Activated CD4-positive, alpha-beta memory T cell treated with anti-CD3 and anti-CD28 coated beads, Interleukin-2, amount 10 ng/mL, durations not matched to agents 7 days and 5 days (primary cell): ENCODE results near the gene ARHGAP4. TPM values are rescaled to one million over a fixed set of nuclear protein-coding genes. Genes with fewer than 3 reads are reported as not detected.

ENCODE experiments used
- CTCF ChIA-PET: fragments of 350-600 bp; sonication (Branson Sonifier 250); formaldehyde crosslinking; loops from one replicate; lab custom pipeline; 2021; ENCODE audit warnings: antibody characterized with exemption, inconsistent platforms; lab: Charles Lee
- POLR2A ChIA-PET: fragments of 350-600 bp; sonication (Branson Sonifier 250); formaldehyde crosslinking; loops from one replicate; lab custom pipeline; 2021; ENCODE audit warnings: antibody characterized with exemption; lab: Charles Lee
- DNase-seq: peaks from one replicate; pipeline ENCODE4 v3.0.0-alpha.2; 2020
- H3K27ac Mint-ChIP-seq: one replicate; pipeline ENCODE4 v1.8.0; 2021; ENCODE audit warnings: mild to moderate bottlenecking, mixed read lengths
- H3K27me3 Mint-ChIP-seq: one replicate; pipeline ENCODE4 v1.8.0; 2021; ENCODE audit warnings: mixed read lengths
- H3K36me3 Mint-ChIP-seq: one replicate; pipeline ENCODE4 v1.8.0; 2021; ENCODE audit warnings: low read depth, mixed read lengths
- H3K4me1 Mint-ChIP-seq: one replicate; pipeline ENCODE4 v1.8.0; 2021; ENCODE audit warnings: mixed read lengths
- H3K4me3 Mint-ChIP-seq: one replicate; pipeline ENCODE4 v1.8.0; 2021; ENCODE audit warnings: mild to moderate bottlenecking, mixed read lengths
- H3K9me3 Mint-ChIP-seq: one replicate; pipeline ENCODE4 v1.8.0; 2021; ENCODE audit warnings: mixed read lengths
- total RNA-seq, 2 experiments: library from RNA; stranded (reverse); gene quantifications; one replicate each; pipeline ENCODE4 v1.2.3, GENCODE V29; 2021

ARHGAP4 gene
- total RNA-seq, 2 experiments from 2014 or later, result 262 to 267 TPM

DNA sequence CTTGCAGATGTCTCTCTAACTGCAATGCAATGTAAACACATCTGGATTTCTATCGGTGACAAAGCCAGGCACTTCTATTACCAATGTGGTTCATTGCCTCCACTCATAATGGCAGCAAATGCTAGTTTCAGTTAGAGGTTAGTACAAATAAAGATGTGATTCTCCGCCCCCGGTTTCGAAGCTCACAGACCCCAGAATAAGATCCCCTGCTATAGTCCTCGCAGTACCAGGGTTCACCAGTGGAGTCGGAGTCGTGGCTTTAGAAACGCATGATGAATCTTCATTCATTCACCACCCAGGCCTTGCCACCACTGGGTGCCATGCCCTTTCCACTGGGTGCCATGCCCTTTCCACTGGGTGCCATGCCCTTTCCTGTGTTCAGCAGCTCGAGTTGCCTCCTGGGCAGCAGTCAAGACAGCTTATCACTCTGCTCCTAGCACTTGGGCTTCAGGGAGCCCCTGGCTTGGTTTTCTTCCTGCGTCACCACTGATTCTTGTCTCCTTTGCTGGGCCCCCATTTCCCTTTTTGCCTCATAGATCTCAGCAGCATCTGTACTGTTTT lies 12.2 kb upstream of the ARHGAP4 start:
- H3K27ac Mint-ChIP-seq, result no peak overlapping the region
- peaks cover 16% of the 10 kb centered on the region for H3K4me1 Mint-ChIP-seq
- no peak overlapping the region for H3K4me3 Mint-ChIP-seq
- H3K9me3 Mint-ChIP-seq, result no peaks in the 10 kb centered on the region
- no peaks in the 10 kb centered on the region for H3K27me3 Mint-ChIP-seq
- H3K36me3 Mint-ChIP-seq, result peaks cover 3% of the 10 kb centered on the region
- ChIA-PET POLR2A (interaction anchor here (3.1 kb wide), 1 partner anchor 11 kb away, joined by 24 read pairs; the partner anchor contains the start of gene ARHGAP4), CTCF (interaction anchor here (1.8 to 3.1 kb wide), 2 partner anchors 9 to 14 kb away, joined by 5 to 10 read pairs; no protein-coding TSS in a partner anchor)
- DNase-seq, result no peak

DNA sequence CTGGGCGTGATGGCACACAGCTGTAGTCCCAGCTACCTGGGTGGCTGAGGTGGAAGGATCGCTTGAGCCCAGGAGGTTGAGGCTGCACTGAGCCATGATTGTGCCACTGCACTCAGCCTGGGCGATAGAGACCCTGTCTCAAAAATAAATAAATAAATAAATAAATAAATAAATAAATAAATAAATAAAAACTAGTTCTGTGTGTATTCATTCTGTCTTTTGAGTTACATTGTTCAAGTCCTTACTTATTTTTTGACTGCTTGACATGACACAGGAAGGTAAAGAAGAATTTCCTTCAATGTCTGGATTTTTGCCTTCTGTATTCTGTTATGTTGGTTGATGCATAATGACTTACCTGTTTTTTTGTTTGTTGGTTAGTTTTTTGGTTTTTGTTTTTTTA lies 11.0 kb upstream of the ARHGAP4 start:
- Mint-ChIP-seq H3K9me3 (no peaks in the 10 kb centered on the region), H3K4me1 (peaks cover 18% of the 10 kb centered on the region), H3K27me3 (no peaks in the 10 kb centered on the region), H3K36me3 (peaks cover 3% of the 10 kb centered on the region), H3K4me3 (no peak overlapping the region), H3K27ac (no peak overlapping the region)
- ChIA-PET POLR2A (interaction anchor here (0.6 to 1.2 kb wide), 2 partner anchors 9 to 208 kb away, joined by 3 to 4 read pairs; no protein-coding TSS in a partner anchor), CTCF (interaction anchor here (3.1 kb wide), 1 partner anchor 10 kb away, joined by 10 read pairs; no protein-coding TSS in a partner anchor)
- no peak for DNase-seq

DNA sequence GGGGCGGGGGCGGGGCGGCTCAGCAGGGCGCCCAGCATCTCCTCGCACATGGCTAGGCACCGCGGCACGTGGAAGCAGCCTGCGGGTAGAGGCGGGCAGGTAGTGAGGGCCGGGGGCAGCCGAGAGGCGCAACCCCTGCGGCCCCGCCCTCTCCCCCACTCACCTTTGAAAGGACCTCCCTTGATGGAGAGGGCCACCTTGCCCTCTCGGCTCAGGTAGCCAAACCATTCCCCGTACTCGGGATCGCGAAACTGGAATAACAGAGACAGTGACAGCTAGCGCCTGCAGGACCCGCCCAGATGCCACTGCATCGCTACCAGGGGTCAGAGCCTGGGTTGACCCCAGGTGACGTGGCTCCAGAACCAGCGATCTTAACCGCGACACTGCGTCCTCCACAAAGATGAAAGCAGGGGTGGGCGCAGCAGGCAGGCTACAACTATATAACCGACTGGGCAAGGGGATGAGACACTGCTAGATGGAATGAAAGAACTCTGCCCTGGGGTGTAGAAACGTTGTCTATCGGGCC lies 9.3 kb upstream of the ARHGAP4 start:
- Mint-ChIP-seq H3K4me1 (peaks cover 28% of the 10 kb centered on the region), H3K4me3 (peak overlapping the region; percentile 56), H3K9me3 (no peaks in the 10 kb centered on the region), H3K27ac (no peak overlapping the region), H3K36me3 (peaks cover 12% of the 10 kb centered on the region), H3K27me3 (no peaks in the 10 kb centered on the region)
- POLR2A ChIA-PET, result interaction anchor here (1.0 to 2.9 kb wide), 6 partner anchors 9 to 36 kb away, joined by 3 to 25 read pairs (median 4); partner anchors contain the start of genes ARHGAP4, HCFC1 and RENBP
- CTCF ChIA-PET, result interaction anchor here (1.0 to 3.1 kb wide), 3 partner anchors 11 to 13 kb away, joined by 3 to 13 read pairs (median 10); no protein-coding TSS in a partner anchor
- no peak for DNase-seq

DNA sequence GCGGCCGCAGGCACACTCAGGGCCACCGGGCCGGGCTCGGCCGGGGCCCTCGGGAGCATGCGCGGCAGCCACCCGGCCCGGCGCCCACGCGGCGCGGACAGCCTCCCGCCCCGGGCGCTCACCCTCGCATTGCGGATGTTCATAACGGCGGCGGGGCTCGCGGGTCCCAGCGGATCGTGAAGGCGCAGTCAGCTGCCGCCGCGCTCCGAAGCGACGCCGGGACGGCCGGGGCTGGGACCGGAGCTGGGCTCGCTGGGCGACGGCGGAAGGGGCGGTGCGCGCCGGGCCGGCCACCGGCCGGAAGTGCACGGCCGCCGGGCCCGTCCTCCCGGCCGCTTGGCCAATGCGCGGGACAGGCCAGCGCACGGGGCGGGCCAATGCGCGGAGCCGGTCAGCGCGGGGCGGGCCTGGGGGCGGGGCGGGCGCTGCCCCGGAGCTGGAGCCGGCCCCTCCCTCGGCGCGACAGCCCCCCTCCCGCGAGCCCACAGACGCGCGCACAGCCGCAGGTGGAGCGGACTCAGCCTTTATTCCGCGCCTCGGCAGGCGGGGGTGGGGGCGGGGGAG lies 8.8 kb upstream of the ARHGAP4 start, which contains the start of gene NAA10:
NAA10 (minus strand) TSS at position 276 of the 564 bp plus-strand sequence; CDS start at position 143, 133 bp downstream.
- Mint-ChIP-seq H3K27ac (peak within 1 kb of the TSS; percentile 64), H3K36me3 (peaks cover 12% of the 10 kb centered on the region), H3K9me3 (no peaks in the 10 kb centered on the region), H3K4me1 (peaks cover 29% of the 10 kb centered on the region), H3K27me3 (no peaks in the 10 kb centered on the region), H3K4me3 (peak within 1 kb of the TSS; percentile 84)
- ChIA-PET POLR2A (interaction anchor here (1.0 to 2.9 kb wide), 4 partner anchors 9 to 33 kb away, joined by 3 to 25 read pairs (median 8); partner anchors contain the start of gene ARHGAP4), CTCF (interaction anchor here (1.0 to 2.7 kb wide), 2 partner anchors 11 to 13 kb away, joined by 3 to 13 read pairs; no protein-coding TSS in a partner anchor)
- DNase-seq, result peak; percentile 60

DNA sequence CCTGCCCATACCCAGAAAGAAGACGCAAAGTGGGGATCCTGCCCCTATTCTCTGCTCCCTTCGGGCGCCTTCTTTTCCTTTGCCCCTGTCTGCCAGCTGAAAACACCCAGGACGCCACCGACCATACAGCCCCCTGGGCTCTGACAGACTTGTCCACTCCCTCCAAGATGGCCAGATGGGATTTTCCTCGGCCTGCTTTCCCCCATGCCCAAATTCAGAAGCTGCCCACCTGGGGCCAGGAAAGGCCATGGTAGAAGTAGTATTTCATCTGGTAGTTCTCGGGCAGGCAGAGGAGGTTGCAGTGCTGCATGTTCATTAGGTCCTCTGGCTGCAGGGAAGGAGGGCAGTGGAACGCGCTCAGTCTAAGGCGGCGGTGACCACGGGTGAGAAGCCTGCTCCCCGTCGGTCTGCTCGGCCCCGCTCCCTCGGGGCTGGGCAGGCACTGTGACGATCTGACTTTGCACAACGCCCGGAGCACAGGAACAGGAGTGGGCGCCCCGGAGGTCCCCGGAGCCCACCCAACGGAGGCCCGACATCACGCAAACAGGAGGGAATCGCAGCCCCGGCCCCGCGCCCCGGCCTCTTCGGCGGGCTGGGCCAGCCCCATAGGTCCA lies 8.2 kb upstream of the ARHGAP4 start:
- H3K36me3 Mint-ChIP-seq, result peaks cover 13% of the 10 kb centered on the region
- peak overlapping the region; percentile 64 for H3K27ac Mint-ChIP-seq
- no peaks in the 10 kb centered on the region for H3K9me3 Mint-ChIP-seq
- POLR2A ChIA-PET, result interaction anchor here (0.8 to 2.9 kb wide), 7 partner anchors 9 to 205 kb away, joined by 3 to 25 read pairs (median 5); partner anchors contain the start of genes ARHGAP4 and RENBP
- H3K4me1 Mint-ChIP-seq, result peaks cover 31% of the 10 kb centered on the region
- H3K27me3 Mint-ChIP-seq, result no peaks in the 10 kb centered on the region
- H3K4me3 Mint-ChIP-seq, result peak overlapping the region; percentile 84
- CTCF ChIA-PET, result interaction anchor here (0.8 to 2.7 kb wide), 3 partner anchors 10 to 14 kb away, joined by 3 to 13 read pairs (median 4); no protein-coding TSS in a partner anchor
- no peak for DNase-seq

DNA sequence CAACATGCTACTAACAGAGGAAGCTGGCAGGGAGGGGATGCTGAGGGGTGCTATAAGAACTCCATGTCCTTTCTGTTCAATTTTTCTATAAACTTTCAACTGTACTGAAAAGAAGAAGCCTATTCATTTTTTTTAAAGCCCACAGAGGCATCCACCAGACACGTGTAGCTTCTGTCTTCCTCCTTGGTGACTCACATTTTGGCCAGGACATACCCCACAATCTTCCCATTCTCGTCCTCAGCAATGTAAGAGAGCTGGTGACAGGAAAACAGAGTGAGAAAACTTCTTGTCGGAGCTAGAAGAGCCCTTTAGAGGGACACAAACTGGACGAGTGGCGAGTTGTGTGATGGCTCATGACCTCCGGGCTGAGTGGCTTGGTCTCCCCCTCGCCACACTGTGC lies 7.7 kb upstream of the ARHGAP4 start:
- H3K4me3 Mint-ChIP-seq, result peak overlapping the region; percentile 84
- H3K9me3 Mint-ChIP-seq, result no peaks in the 10 kb centered on the region
- peak overlapping the region; percentile 64 for H3K27ac Mint-ChIP-seq
- H3K36me3 Mint-ChIP-seq, result peaks cover 17% of the 10 kb centered on the region
- CTCF ChIA-PET, result interaction anchor here (0.8 to 2.7 kb wide), 3 partner anchors 10 to 13 kb away, joined by 3 to 13 read pairs (median 4); partner anchors contain the start of gene RENBP
- DNase-seq, result no peak
- H3K4me1 Mint-ChIP-seq, result peaks cover 35% of the 10 kb centered on the region
- POLR2A ChIA-PET, result interaction anchor here (0.8 to 2.9 kb wide), 7 partner anchors 8 to 205 kb away, joined by 3 to 25 read pairs (median 5); partner anchors contain the start of genes ARHGAP4 and RENBP
- H3K27me3 Mint-ChIP-seq, result no peaks in the 10 kb centered on the region

DNA sequence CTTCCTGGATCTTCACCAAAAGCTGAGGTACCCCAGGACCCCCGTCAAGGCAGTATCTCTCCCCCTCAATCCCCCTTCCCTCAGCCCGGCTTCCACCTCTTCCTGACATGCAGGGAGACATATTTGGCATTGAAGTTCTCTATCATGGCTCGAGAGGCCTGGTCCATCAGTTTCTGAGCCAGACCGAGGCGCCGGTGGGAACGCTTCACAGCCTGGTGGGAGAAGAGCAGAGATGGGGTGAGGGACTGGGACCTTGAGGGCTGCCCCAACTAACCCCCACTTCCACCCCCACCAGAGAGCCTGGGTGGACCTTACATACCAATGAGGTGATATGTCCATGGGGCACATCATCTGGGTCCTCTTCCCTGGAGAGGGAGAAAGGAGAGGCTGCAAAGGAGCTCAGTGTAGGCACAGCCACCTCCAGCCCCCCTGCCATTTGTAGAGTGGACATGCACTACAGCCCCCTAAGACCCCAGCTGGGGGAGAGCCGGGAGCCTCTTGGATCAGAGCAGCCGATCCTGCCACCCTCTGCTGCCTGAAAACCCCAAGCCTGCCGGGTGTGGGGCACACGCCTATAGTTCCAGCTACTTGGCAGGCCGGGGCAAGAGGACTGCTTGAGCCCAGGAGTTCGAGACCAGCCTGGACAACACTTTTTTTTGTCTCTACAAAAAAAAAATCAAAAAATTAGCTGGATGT lies 6.3 kb upstream of the ARHGAP4 start:
- no peak overlapping the region for H3K27ac Mint-ChIP-seq
- ChIA-PET POLR2A (no interaction called here), CTCF (interaction anchor here (1.1 to 1.8 kb wide), 2 partner anchors 10 to 15 kb away, joined by 3 to 5 read pairs; no protein-coding TSS in a partner anchor)
- no peak for DNase-seq
- H3K4me1 Mint-ChIP-seq, result peaks cover 36% of the 10 kb centered on the region
- H3K36me3 Mint-ChIP-seq, result peaks cover 21% of the 10 kb centered on the region
- H3K4me3 Mint-ChIP-seq, result no peak overlapping the region
- H3K27me3 Mint-ChIP-seq, result no peaks in the 10 kb centered on the region
- H3K9me3 Mint-ChIP-seq, result no peaks in the 10 kb centered on the region

DNA sequence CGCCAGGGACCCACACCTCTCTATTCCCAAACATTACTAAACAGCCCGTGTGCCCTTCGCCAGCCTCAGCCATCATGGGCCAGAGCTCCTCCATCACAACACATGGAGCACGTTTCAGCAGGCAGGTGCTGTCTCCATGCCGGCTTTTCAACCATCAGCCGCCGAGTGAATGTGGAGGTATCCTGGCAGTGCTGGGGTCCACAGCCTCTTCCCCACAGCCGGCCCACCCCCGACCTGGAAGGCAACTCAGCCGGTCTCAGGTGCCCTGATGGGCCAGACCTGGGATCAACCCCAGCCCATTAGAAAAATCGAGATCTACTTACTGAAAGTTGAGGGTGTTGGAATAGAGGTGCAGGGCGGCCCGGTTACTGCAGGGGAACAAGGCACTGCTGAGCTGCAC lies 5.7 kb upstream of the ARHGAP4 start:
- Mint-ChIP-seq H3K27ac (peak overlapping the region; percentile 52), H3K27me3 (no peaks in the 10 kb centered on the region), H3K36me3 (peaks cover 21% of the 10 kb centered on the region), H3K9me3 (no peaks in the 10 kb centered on the region), H3K4me3 (peak overlapping the region; percentile 10), H3K4me1 (peaks cover 36% of the 10 kb centered on the region)
- ChIA-PET CTCF (interaction anchor here (1.1 to 1.8 kb wide), 2 partner anchors 9 to 15 kb away, joined by 3 to 5 read pairs; no protein-coding TSS in a partner anchor), POLR2A (interaction anchor here (9.6 kb wide), 1 partner anchor 39 kb away, joined by 201 read pairs; the partner anchor contains the start of genes HCFC1 and TMEM187)
- DNase-seq, result no peak

DNA sequence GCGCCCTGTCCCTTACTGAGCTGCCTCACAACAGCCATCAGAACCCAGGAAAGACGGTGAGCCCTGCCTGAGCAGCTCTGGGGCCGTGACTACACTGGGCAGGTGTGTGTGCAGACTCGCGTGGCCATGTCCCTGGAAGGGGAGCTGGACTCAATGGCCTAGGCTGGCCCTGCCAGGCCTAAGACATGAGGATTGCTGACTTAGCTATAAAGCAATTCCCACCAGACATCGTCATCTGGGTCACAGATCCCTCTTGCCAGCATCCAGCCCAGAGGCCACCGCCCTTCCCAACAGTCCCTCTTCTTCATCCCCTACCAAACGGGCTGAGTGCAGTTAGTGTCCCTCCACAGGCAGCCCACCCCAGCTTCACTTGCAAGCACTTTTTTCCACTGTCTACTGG lies 5.1 kb upstream of the ARHGAP4 start:
- peak overlapping the region; percentile 10 for H3K4me3 Mint-ChIP-seq
- no peak for DNase-seq
- ChIA-PET CTCF (interaction anchor here (10.4 kb wide), 1 partner anchor 17 kb away, joined by 148 read pairs; the partner anchor contains the start of gene RENBP), POLR2A (interaction anchor here (0.9 to 9.6 kb wide), 2 partner anchors 33 to 39 kb away, joined by 3 to 201 read pairs; partner anchors contain the start of genes HCFC1 and TMEM187)
- peak overlapping the region; percentile 52 for H3K27ac Mint-ChIP-seq
- H3K9me3 Mint-ChIP-seq, result no peaks in the 10 kb centered on the region
- H3K27me3 Mint-ChIP-seq, result no peaks in the 10 kb centered on the region
- H3K36me3 Mint-ChIP-seq, result peaks cover 21% of the 10 kb centered on the region
- peaks cover 34% of the 10 kb centered on the region for H3K4me1 Mint-ChIP-seq

DNA sequence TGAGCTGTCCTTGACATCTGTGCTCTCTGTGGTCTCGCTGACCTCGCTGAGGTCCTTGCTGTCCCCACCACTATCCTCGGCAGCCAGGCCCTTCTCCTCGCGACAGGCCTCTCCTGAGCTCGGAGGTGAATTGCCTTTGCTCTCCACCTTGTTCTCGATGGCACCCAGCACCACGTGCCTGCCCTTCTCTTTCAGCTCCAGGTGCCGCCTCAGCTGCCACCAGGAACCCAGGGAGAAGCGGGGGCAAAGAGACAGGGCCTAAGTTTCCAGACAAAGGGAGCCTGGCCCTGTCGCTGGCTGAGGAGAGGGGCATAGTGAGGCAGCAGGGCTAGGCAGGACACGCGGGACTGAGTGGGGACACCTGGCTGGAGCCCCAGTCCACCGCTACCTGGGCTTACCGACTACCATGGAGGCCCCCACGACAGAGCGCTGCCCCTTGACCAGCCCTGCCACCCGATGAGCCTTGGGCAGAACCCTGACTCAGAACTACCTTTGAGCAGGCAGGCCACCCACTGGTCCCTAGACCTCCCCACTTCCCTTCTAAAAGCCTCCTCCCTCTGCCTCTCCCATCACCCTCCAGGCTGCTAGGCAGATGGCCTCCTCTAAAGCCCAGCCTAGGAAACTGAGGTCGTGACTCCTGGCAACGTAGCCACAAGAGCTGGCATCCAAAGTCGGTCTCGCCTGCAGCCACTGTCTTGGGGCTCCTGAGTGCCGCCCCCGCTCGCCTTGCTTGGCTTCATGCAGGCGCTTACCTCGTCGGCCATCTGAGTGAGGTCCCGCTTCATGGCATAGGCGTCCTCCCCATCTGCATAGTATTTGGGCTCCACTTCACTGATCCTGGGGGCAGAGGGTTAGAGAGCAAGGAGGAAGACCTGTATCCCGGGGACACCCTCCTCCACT lies 4.2 kb upstream of the ARHGAP4 start:
- POLR2A ChIA-PET, result interaction anchor here (0.9 to 9.6 kb wide), 3 partner anchors 17 to 40 kb away, joined by 3 to 201 read pairs (median 140); partner anchors contain the start of genes HCFC1, RENBP and TMEM187
- no peak overlapping the region for H3K27ac Mint-ChIP-seq

More for the DNA sequence above, 4.2 kb upstream of the ARHGAP4 start:
- CTCF ChIA-PET, result interaction anchor here (10.4 kb wide), 1 partner anchor 18 kb away, joined by 148 read pairs; the partner anchor contains the start of gene RENBP
- Mint-ChIP-seq H3K9me3 (no peaks in the 10 kb centered on the region), H3K4me3 (no peak overlapping the region), H3K4me1 (peaks cover 33% of the 10 kb centered on the region), H3K27me3 (no peaks in the 10 kb centered on the region), H3K36me3 (peaks cover 25% of the 10 kb centered on the region)
- no peak for DNase-seq
